Measurements from ENCODE around the gene GUCD1. TPM values are rescaled to one million over a fixed set of nuclear protein-coding genes. Genes with fewer than 3 reads are reported as not detected.

The GUCD1 gene
- total and polyA plus RNA-seq, 2 of the 13 experiments (the other 11 are each of a cell fraction or from before 2014, with no cell fraction given), result 128 to 245 TPM

DNA sequence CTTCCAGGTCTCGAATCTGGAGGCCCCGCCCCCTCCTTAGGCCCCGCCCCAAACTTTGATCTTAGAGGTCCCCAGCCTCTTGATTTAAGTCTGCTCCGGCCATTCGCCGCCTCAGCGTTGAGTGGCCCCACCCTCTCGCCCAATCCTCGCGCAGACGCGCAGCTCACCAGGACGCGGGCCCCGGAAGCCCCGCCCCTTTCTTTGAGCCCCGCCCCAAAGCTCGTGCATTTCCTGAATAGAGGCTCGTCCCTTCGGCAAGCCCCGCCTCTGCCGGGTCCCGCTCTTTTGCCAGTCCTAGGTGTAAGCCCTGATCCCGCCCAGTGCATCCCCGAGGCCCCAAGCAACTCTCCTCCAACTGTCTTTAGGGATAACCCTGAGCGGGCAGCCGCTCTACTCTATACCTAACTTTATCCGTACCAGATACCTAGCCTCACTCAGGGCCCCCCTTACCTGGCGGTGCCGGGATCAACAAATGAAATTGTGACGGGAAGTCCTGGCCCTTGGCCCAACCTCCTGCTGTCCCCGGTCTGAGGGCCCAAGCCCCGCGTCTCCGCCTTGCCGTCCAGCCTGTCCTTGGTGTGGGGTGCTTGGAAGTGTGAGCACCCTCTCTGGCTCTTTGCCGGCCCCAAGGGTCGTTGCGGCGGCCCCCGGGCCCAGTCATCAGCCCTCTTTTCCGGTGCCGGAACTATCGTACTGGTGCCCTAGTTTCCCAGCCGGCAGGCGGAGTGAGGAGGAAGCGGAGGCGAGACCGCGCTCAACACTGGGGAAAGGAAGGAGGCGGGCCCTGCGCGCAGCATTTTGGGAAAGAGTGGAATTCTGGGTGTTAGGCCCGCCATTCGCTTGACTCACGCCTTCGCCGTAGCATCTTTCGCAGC is 464 bp upstream of the GUCD1 start, which contains the start of gene SNRPD3 (continued):
- TF ChIP-seq ZNF709 (CRISPR knock-in tag; IDR thresholded peaks at IDR 0.05), result peak; percentile 86
- no peak; the same call in 1 of the 2 replicates for TF ChIP-seq NCOA1 (CRISPR knock-in tag; IDR thresholded peaks at IDR 0.05)
- TF ChIP-seq ZNF660 (CRISPR knock-in tag; IDR thresholded peaks at IDR 0.05; ENCODE audit: borderline replicate concordance, low read depth), result 0 out of 2 replicates have a peak, but pooled peaks have one; percentile 61
- no peak for TF ChIP-seq HDAC6 (IDR thresholded peaks at IDR 0.05; ENCODE audit: low read depth, low read length)
- TF ChIP-seq, protein P1, sequence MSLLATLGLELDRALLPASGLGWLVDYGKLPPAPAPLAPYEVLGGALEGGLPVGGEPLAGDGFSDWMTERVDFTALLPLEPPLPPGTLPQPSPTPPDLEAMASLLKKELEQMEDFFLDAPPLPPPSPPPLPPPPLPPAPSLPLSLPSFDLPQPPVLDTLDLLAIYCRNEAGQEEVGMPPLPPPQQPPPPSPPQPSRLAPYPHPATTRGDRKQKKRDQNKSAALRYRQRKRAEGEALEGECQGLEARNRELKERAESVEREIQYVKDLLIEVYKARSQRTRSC (CRISPR knock-in tag; IDR thresholded peaks at IDR 0.05; ENCODE audit: low read depth), result 0 out of 2 replicates have a peak, but pooled peaks have one; percentile 55
- TF ChIP-seq, protein P2, sequence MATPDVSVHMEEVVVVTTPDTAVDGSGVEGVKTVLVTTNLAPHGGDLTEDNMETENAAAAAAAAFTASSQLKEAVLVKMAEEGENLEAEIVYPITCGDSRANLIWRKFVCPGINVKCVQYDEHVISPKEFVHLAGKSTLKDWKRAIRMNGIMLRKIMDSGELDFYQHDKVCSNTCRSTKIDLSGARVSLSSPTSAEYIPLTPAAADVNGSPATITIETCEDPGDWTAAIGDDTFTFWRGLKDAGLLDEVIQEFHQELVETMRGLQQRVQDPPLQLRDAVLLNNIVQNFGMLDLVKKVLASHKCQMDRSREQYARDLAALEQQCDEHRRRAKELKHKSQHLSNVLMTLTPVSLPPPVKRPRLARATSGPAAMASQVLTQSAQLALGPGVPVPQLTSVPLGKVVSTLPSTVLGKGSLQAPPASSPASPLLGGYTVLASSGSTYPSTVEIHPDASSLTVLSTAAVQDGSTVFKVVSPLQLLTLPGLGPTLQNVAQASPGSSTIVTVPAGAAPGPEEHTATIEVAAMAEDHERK (CRISPR knock-in tag; IDR thresholded peaks at IDR 0.05; ENCODE audit: low read depth), result peak; percentile 54
- peak; percentile 89 for TF ChIP-seq ZNF335 (CRISPR knock-in tag; IDR thresholded peaks at IDR 0.05)
- TF ChIP-seq TBL1XR1 (IDR thresholded peaks at IDR 0.05; ENCODE audit: borderline replicate concordance, low read length, partially characterized antibody), result peak; percentile 52
- no peak for TF ChIP-seq NBN (conservative IDR thresholded peaks at IDR 0.05)
- no peak for TF ChIP-seq ZNF558 (CRISPR knock-in tag; IDR thresholded peaks at IDR 0.05; ENCODE audit: borderline replicate concordance)
- TF ChIP-seq NFYC (CRISPR knock-in tag; IDR thresholded peaks at IDR 0.05), result peak; percentile 80
- TF ChIP-seq, protein P3, sequence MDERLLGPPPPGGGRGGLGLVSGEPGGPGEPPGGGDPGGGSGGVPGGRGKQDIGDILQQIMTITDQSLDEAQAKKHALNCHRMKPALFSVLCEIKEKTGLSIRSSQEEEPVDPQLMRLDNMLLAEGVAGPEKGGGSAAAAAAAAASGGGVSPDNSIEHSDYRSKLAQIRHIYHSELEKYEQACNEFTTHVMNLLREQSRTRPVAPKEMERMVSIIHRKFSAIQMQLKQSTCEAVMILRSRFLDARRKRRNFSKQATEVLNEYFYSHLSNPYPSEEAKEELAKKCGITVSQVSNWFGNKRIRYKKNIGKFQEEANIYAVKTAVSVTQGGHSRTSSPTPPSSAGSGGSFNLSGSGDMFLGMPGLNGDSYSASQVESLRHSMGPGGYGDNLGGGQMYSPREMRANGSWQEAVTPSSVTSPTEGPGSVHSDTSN (CRISPR knock-in tag; IDR thresholded peaks at IDR 0.05), result 0 out of 2 replicates have a peak, but pooled peaks have one; percentile 15
- no peak for TF ChIP-seq REL (CRISPR knock-in tag; conservative IDR thresholded peaks at IDR 0.05)
- peak; percentile 79; the same call in 1 of the 2 replicates for TF ChIP-seq ZNF446 (CRISPR knock-in tag; IDR thresholded peaks at IDR 0.05)
- 0 out of 2 replicates have a peak, but pooled peaks have one; percentile 89 for TF ChIP-seq MAF1 (CRISPR knock-in tag; IDR thresholded peaks at IDR 0.05; ENCODE audit: borderline replicate concordance)
- TF ChIP-seq MTF2 (CRISPR knock-in tag; IDR thresholded peaks at IDR 0.05; ENCODE audit: borderline replicate concordance), result no peak
- TF ChIP-seq, protein P4, sequence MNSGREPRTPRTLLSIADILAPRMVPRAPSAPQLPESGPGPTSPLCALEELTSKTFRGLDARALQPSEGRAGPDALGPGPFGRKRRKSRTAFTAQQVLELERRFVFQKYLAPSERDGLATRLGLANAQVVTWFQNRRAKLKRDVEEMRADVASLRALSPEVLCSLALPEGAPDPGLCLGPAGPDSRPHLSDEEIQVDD (CRISPR knock-in tag; IDR thresholded peaks at IDR 0.05; ENCODE audit: borderline replicate concordance), result no peak
- TF ChIP-seq ZNF839 (CRISPR knock-in tag; IDR thresholded peaks at IDR 0.05; ENCODE audit: borderline replicate concordance), result no peak
- TF ChIP-seq, protein P5, sequence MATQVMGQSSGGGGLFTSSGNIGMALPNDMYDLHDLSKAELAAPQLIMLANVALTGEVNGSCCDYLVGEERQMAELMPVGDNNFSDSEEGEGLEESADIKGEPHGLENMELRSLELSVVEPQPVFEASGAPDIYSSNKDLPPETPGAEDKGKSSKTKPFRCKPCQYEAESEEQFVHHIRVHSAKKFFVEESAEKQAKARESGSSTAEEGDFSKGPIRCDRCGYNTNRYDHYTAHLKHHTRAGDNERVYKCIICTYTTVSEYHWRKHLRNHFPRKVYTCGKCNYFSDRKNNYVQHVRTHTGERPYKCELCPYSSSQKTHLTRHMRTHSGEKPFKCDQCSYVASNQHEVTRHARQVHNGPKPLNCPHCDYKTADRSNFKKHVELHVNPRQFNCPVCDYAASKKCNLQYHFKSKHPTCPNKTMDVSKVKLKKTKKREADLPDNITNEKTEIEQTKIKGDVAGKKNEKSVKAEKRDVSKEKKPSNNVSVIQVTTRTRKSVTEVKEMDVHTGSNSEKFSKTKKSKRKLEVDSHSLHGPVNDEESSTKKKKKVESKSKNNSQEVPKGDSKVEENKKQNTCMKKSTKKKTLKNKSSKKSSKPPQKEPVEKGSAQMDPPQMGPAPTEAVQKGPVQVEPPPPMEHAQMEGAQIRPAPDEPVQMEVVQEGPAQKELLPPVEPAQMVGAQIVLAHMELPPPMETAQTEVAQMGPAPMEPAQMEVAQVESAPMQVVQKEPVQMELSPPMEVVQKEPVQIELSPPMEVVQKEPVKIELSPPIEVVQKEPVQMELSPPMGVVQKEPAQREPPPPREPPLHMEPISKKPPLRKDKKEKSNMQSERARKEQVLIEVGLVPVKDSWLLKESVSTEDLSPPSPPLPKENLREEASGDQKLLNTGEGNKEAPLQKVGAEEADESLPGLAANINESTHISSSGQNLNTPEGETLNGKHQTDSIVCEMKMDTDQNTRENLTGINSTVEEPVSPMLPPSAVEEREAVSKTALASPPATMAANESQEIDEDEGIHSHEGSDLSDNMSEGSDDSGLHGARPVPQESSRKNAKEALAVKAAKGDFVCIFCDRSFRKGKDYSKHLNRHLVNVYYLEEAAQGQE (IDR thresholded peaks at IDR 0.05; ENCODE audit: borderline replicate concordance in 1 of 2, low read depth in 1 of 2, low read length in 2 of 2), result peak in 1 of 2 experiments; percentile 63; a peak in 1 of 4 replicates
- TF ChIP-seq, protein P6, sequence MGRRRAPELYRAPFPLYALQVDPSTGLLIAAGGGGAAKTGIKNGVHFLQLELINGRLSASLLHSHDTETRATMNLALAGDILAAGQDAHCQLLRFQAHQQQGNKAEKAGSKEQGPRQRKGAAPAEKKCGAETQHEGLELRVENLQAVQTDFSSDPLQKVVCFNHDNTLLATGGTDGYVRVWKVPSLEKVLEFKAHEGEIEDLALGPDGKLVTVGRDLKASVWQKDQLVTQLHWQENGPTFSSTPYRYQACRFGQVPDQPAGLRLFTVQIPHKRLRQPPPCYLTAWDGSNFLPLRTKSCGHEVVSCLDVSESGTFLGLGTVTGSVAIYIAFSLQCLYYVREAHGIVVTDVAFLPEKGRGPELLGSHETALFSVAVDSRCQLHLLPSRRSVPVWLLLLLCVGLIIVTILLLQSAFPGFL (CRISPR knock-in tag; IDR thresholded peaks at IDR 0.05), result no peak
